HG03558 (cell line): ENCODE measurements around the gene ALDH1A2.
"Not testable (repeated sequence)": the region's sequence is repeated elsewhere in the genome, so short reads cannot be mapped to it uniquely, and the experiment has no call there.

Source experiments
- ATAC-seq: cut with Tn5 transposase; IDR thresholded peaks from one replicate; pipeline ENCODE4 v1.9.1; 2021; ENCODE audit warnings: moderate number of reproducible peaks; ENCODE audit not compliant: unreplicated experiment; ENCODE audit errors: extremely low read depth

ALDH1A2 gene

GRCh38 chr15:58065445-58066041 is at the start of gene ALDH1A2:
TSS of gene ALDH1A2 (minus strand) at chr15:58065711. CDS start at chr15:58065650, 61 bp downstream.
- no peak for ATAC-seq

- ATAC-seq, result no peak
Observed at GRCh38 chr15:58114812-58115211, 49.3 kb upstream of the ALDH1A2 start.

- ATAC-seq, result no peak
Observed at GRCh38 chr15:58114388-58114787, 48.9 kb upstream of the ALDH1A2 start.

GRCh38 chr15:58113358-58113757 is 47.8 kb upstream of the ALDH1A2 start:
- ATAC-seq, result not testable (repeated sequence)

GRCh38 chr15:58111718-58112104 is 46.2 kb upstream of the ALDH1A2 start:
- ATAC-seq, result no peak

- no peak for ATAC-seq
Observed at GRCh38 chr15:58110999-58111717, 45.6 kb upstream of the ALDH1A2 start.

GRCh38 chr15:58109419-58109818 is 43.9 kb upstream of the ALDH1A2 start:
- no peak for ATAC-seq

- ATAC-seq, result no peak
Observed at GRCh38 chr15:58108117-58108516, 42.6 kb upstream of the ALDH1A2 start.

GRCh38 chr15:58103482-58103881 is 38.0 kb upstream of the ALDH1A2 start:
- no peak for ATAC-seq

- ATAC-seq, result no peak
Observed at GRCh38 chr15:58096529-58097084, 31.1 kb upstream of the ALDH1A2 start.

- no peak for ATAC-seq
Observed at GRCh38 chr15:58095415-58095814, 29.9 kb upstream of the ALDH1A2 start.

GRCh38 chr15:58087871-58088270 is 22.4 kb upstream of the ALDH1A2 start:
- ATAC-seq, result no peak

- ATAC-seq, result no peak
Observed at GRCh38 chr15:58086491-58086890, 21.0 kb upstream of the ALDH1A2 start.

- ATAC-seq, result no peak
Observed at GRCh38 chr15:58083526-58083925, 18.0 kb upstream of the ALDH1A2 start.

- ATAC-seq, result no peak
Observed at GRCh38 chr15:58081891-58082290, 16.4 kb upstream of the ALDH1A2 start.

- no peak for ATAC-seq
Observed at GRCh38 chr15:58081456-58081855, 15.9 kb upstream of the ALDH1A2 start.

GRCh38 chr15:58080959-58081358 is 15.4 kb upstream of the ALDH1A2 start:
- not testable (repeated sequence) for ATAC-seq

GRCh38 chr15:58080398-58080797 is 14.9 kb upstream of the ALDH1A2 start:
- no peak for ATAC-seq

GRCh38 chr15:58078591-58078990 is 13.1 kb upstream of the ALDH1A2 start:
- no peak for ATAC-seq

GRCh38 chr15:58077427-58077826 is 11.9 kb upstream of the ALDH1A2 start:
- no peak for ATAC-seq

GRCh38 chr15:58074452-58074851 is 8.9 kb upstream of the ALDH1A2 start:
- no peak for ATAC-seq
